Nephron progenitor cell (in vitro differentiated cells): ENCODE measurements around the gene IL4R.

ENCODE experiments used
- DNase-seq: peaks from one replicate; pipeline ENCODE4 v3.0.0; 2021
- H3K27ac Mint-ChIP-seq: 2 replicates; pipeline ENCODE4 v1.8.0; 2021; ENCODE audit warnings: mild to moderate bottlenecking, moderate library complexity, mixed read lengths
- H3K27me3 Mint-ChIP-seq: 2 replicates; pipeline ENCODE4 v1.8.0; 2021; ENCODE audit warnings: mild to moderate bottlenecking, low read depth, mixed read lengths; ENCODE audit not compliant: poor library complexity
- H3K36me3 Mint-ChIP-seq: 2 replicates; pipeline ENCODE4 v1.8.0; 2021; ENCODE audit warnings: low read depth, mixed read lengths
- H3K4me1 Mint-ChIP-seq: 2 replicates; pipeline ENCODE4 v1.8.0; 2021; ENCODE audit warnings: mixed read lengths
- H3K4me3 Mint-ChIP-seq: 2 replicates; pipeline ENCODE4 v1.8.0; 2021; ENCODE audit warnings: mild to moderate bottlenecking, moderate library complexity, mixed read lengths
- H3K9me3 Mint-ChIP-seq: 2 replicates; pipeline ENCODE4 v1.8.0; 2021; ENCODE audit warnings: mild to moderate bottlenecking, moderate library complexity, mixed read lengths
- TF ChIP-seq, protein P1 (sequence below): fragments of 200-600 bp; sonication (generic); IDR thresholded peaks from 2 replicates; pipeline ENCODE4 v1.5.0; 2021; ENCODE audit warnings: antibody characterized with exemption

Gene IL4R

GRCh38 chr16:27346819-27347218, 33.0 kb downstream of the IL4R start:
- peaks cover 27% of the 10 kb centered on the region for H3K36me3 Mint-ChIP-seq
- H3K27ac Mint-ChIP-seq, result peak overlapping the region; percentile 87
- H3K9me3 Mint-ChIP-seq, result no peaks in the 10 kb centered on the region
- DNase-seq, result no peak
- peaks cover 8% of the 10 kb centered on the region for H3K4me1 Mint-ChIP-seq
- peaks cover 3% of the 10 kb centered on the region for H3K27me3 Mint-ChIP-seq
- no peak overlapping the region for H3K4me3 Mint-ChIP-seq
- TF ChIP-seq, protein P1, sequence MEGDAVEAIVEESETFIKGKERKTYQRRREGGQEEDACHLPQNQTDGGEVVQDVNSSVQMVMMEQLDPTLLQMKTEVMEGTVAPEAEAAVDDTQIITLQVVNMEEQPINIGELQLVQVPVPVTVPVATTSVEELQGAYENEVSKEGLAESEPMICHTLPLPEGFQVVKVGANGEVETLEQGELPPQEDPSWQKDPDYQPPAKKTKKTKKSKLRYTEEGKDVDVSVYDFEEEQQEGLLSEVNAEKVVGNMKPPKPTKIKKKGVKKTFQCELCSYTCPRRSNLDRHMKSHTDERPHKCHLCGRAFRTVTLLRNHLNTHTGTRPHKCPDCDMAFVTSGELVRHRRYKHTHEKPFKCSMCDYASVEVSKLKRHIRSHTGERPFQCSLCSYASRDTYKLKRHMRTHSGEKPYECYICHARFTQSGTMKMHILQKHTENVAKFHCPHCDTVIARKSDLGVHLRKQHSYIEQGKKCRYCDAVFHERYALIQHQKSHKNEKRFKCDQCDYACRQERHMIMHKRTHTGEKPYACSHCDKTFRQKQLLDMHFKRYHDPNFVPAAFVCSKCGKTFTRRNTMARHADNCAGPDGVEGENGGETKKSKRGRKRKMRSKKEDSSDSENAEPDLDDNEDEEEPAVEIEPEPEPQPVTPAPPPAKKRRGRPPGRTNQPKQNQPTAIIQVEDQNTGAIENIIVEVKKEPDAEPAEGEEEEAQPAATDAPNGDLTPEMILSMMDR, result no peak

DNA sequence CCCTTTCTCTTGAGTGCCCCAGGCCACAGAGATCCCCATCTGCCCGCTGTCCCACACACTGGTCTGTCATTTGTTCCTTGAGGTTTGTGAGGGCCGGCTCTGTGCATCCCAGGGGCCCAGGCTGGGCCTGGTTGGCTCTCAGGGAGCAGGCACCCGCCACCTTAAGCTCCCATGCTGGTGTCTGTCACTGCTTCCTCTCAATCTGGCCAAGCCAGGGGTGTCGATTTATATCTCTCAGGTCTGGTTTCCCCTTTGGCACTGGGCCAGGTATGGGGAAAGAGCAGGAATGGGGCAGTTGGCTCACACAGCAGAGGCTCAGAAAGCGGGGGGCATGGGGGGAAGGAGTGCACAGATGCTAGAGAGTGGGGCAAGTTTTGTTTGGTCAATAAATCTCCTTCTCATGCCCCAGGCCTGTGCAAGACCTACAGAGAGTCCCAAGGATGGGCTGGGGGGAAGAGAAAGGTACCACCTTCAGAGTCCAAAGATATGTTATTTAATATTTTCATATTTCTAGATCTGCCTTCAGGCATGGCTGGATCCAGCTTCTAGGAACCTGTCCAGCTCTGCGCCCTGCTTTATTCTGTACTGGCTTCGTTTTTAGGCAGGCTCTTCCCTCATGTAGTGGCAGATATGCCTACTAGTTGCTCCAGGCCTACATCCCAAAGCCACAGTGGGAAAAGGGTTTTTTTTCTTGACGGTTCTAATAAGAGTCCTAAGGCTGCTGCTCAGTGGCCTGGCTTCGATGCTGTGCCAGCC, 34.3 kb downstream of the IL4R start:
- Mint-ChIP-seq H3K36me3 (peaks cover 22% of the 10 kb centered on the region), H3K4me1 (peaks cover 8% of the 10 kb centered on the region), H3K27ac (no peak overlapping the region), H3K9me3 (no peaks in the 10 kb centered on the region), H3K27me3 (no peaks in the 10 kb centered on the region), H3K4me3 (no peak overlapping the region)
- TF ChIP-seq, protein P1, result no peak
- no peak for DNase-seq

DNA sequence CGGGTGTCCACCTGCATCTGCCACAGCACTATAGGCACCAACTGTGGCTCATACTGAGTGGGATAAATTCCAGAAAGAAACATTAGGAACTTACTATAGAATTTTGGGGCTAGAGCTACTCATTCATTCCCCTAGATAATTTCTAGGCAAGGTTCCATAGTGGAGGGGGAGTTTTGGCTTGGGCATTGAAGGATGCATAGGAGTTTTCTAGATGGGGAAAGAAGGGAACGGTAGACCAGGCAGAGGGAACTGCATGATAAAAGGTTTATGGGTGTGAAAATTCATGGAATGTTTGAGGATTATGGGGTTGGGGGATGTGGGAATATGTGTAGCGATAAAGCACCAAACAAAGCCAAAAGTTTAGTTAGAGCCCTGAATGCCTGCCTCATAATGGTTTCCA, 35.5 kb downstream of the IL4R start:
- Mint-ChIP-seq H3K9me3 (no peaks in the 10 kb centered on the region), H3K36me3 (peaks cover 30% of the 10 kb centered on the region), H3K27ac (no peak overlapping the region), H3K4me3 (no peak overlapping the region), H3K4me1 (peaks cover 8% of the 10 kb centered on the region), H3K27me3 (no peaks in the 10 kb centered on the region)
- DNase-seq, result no peak
- TF ChIP-seq, protein P1, result no peak

DNA sequence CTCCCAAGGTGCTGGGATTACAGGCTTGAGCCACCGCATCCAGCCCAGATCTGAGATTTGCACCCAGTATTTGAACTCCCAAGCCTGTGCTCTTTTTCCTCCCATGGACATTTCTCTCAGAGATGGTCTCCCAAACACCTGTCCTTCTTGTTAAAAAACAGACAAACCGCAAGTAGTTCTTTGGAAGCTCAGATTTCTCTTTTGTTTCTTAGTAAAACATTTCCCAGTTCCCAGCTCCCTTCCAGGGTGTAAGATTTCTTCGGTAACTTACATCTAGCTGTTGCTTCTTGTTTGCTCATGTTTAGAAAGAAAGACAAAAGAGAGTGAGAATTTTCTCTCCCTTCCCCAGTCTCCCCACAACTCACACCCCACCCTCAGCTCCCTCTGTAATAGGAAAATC, 36.2 kb downstream of the IL4R start:
- Mint-ChIP-seq H3K4me1 (peaks cover 8% of the 10 kb centered on the region), H3K27ac (peak overlapping the region; percentile 96), H3K27me3 (no peaks in the 10 kb centered on the region), H3K4me3 (no peak overlapping the region), H3K36me3 (peaks cover 36% of the 10 kb centered on the region), H3K9me3 (no peaks in the 10 kb centered on the region)
- TF ChIP-seq, protein P1, result no peak
- no peak for DNase-seq

GRCh38 chr16:27351989-27352388, 38.2 kb downstream of the IL4R start:
- peaks cover 42% of the 10 kb centered on the region for H3K36me3 Mint-ChIP-seq
- H3K27me3 Mint-ChIP-seq, result no peaks in the 10 kb centered on the region
- no peak for DNase-seq
- no peaks in the 10 kb centered on the region for H3K9me3 Mint-ChIP-seq
- H3K4me1 Mint-ChIP-seq, result peaks cover 8% of the 10 kb centered on the region
- H3K4me3 Mint-ChIP-seq, result no peak overlapping the region
- no peak overlapping the region for H3K27ac Mint-ChIP-seq
- TF ChIP-seq, protein P1, result no peak

DNA sequence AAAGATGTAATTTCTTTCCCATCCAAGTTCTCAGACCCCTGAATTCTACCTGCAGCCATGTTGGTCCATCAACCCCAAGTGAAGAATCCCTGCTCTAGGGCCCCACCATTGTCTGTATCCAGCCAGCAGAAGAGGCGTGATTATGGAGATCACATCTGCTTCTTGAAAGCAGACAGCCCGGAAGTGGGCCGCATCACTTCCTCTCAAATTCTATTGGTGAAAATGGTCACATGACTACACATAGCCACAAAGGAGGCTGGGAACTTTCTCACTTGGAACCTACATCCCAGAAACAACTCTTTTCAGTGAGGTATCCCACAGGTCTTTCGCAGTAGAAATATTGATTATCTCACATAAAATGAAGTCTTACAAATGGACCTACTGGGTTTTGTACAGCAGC, 40.1 kb downstream of the IL4R start:
- H3K4me1 Mint-ChIP-seq, result peaks cover 8% of the 10 kb centered on the region
- no peaks in the 10 kb centered on the region for H3K9me3 Mint-ChIP-seq
- H3K36me3 Mint-ChIP-seq, result peaks cover 46% of the 10 kb centered on the region
- H3K27ac Mint-ChIP-seq, result no peak overlapping the region
- TF ChIP-seq, protein P1, result no peak
- no peak overlapping the region for H3K4me3 Mint-ChIP-seq
- no peaks in the 10 kb centered on the region for H3K27me3 Mint-ChIP-seq
- no peak for DNase-seq
